Smooth muscle cell (in vitro differentiated cells): ENCODE data around the gene SLC12A4. TPM values are rescaled to one million over a fixed set of nuclear protein-coding genes. Genes with fewer than 3 reads are reported as not detected.

Experiments used
- DNase-seq: peaks from one replicate; lab custom pipeline; 2025; ENCODE audit not compliant: unreplicated experiment; lab: John Stamatoyannopoulos, UW
- H2AFZ ChIP-seq: fragments of 200-600 bp; sonication (generic); 2 replicates; pipeline ENCODE4 v1.6.0; 2016; ENCODE audit warnings: antibody characterized with exemption, low read depth, mild to moderate bottlenecking
- H3F3A ChIP-seq: fragments of 200-600 bp; sonication (generic); 2 replicates; pipeline ENCODE4 v1.6.0; 2017; ENCODE audit warnings: antibody characterized with exemption, low read depth
- H3K27ac ChIP-seq: fragments of 200-600 bp; sonication (generic); 2 replicates; pipeline ENCODE4 v1.5.1; 2016; ENCODE audit warnings: low read depth, mild to moderate bottlenecking
- H3K27me3 ChIP-seq: fragments of 200-600 bp; sonication (generic); 2 replicates; pipeline ENCODE4 v1.6.1; 2016; ENCODE audit warnings: low read depth, mild to moderate bottlenecking
- H3K36me3 ChIP-seq: fragments of 200-600 bp; sonication (generic); 2 replicates; pipeline ENCODE4 v1.5.1; 2016; ENCODE audit warnings: low read depth
- H3K4me1 ChIP-seq: fragments of 200-600 bp; sonication (generic); 2 replicates; pipeline ENCODE4 v1.5.1; 2016; ENCODE audit warnings: low read depth
- H3K4me2 ChIP-seq: fragments of 200-600 bp; sonication (generic); 2 replicates; pipeline ENCODE4 v1.6.0; 2016; ENCODE audit warnings: mild to moderate bottlenecking
- H3K4me3 ChIP-seq: fragments of 200-600 bp; sonication (generic); 2 replicates; pipeline ENCODE4 v1.5.1; 2016; ENCODE audit warnings: mild to moderate bottlenecking
- H3K79me2 ChIP-seq: fragments of 200-600 bp; sonication (generic); 2 replicates; pipeline ENCODE4 v1.6.0; 2016; ENCODE audit warnings: low read depth, mild to moderate bottlenecking
- H3K9ac ChIP-seq: fragments of 200-600 bp; sonication (generic); 2 replicates; pipeline ENCODE4 v1.6.0; 2016; ENCODE audit warnings: low read depth
- H3K9me3 ChIP-seq: fragments of 200-600 bp; sonication (generic); replicated peaks from 2 replicates; pipeline ENCODE4 v1.5.1; 2016; ENCODE audit warnings: low read depth
- H4K20me1 ChIP-seq: fragments of 200-600 bp; sonication (generic); 2 replicates; pipeline ENCODE4 v1.6.0; 2016; ENCODE audit warnings: low read depth
- CTCF ChIP-seq: fragments of 200-600 bp; sonication (generic); IDR thresholded peaks from 2 replicates; pipeline ENCODE4 v1.5.1; 2017; ENCODE audit warnings: borderline replicate concordance, mild to moderate bottlenecking, antibody characterized with exemption; ENCODE audit not compliant: insufficient read depth, poor library complexity, severe bottlenecking
- WGBS: methylation state at CpG from one replicate; pipeline ENCODE4 v1.1.7; 2016; ENCODE audit warnings: low lambda C conversion rate; 5-methylcytosine and 5-hydroxymethylcytosine counted together
- polyA plus RNA-seq: library from polyadenylated mRNA; unstranded; fragments of >200 nt; fragmentation: Nextera tagmentation; extraction: Ambion mirVana; gene quantifications from 2 replicates; pipeline ENCODE4 v1.2.1, GENCODE V29; 2016
- total RNA-seq: library from RNA; depleted of rRNA; stranded (reverse); fragments of >200 nt; gene quantifications from 2 replicates; pipeline ENCODE4 v1.2.3, GENCODE V29; 2014

SLC12A4 gene
- total and polyA plus RNA-seq, 2 experiments from 2014 or later: 47.7 to 92.4 TPM

GRCh38 chr16:67928561-67929364 lies 39.7 kb downstream of the SLC12A4 start:
- WGBS: 57% methylated on average over 16 of the region's 16 CpGs
- Histone ChIP-seq H3K4me2 (no peak overlapping the region), H3K4me3 (no peak overlapping the region), H4K20me1 (peaks cover 60% of the 10 kb centered on the region), H3K9ac (no peak overlapping the region), H3K36me3 (no peaks in the 10 kb centered on the region), H3K27ac (no peak overlapping the region), H3F3A (no peaks in the 10 kb centered on the region), H3K4me1 (no peaks in the 10 kb centered on the region), H2AFZ (no peak overlapping the region), H3K9me3 (no peaks in the 10 kb centered on the region), H3K27me3 (no peaks in the 10 kb centered on the region), H3K79me2 (peaks cover 3% of the 10 kb centered on the region)
- peak; percentile 7 for DNase-seq
- peak; percentile 67 for TF ChIP-seq CTCF

- Histone ChIP-seq H4K20me1 (peaks cover 66% of the 10 kb centered on the region), H3K79me2 (peaks cover 6% of the 10 kb centered on the region), H3K27me3 (no peaks in the 10 kb centered on the region), H3K4me2 (no peak overlapping the region), H3K36me3 (no peaks in the 10 kb centered on the region), H3F3A (no peaks in the 10 kb centered on the region), H3K4me1 (no peaks in the 10 kb centered on the region), H2AFZ (no peak overlapping the region), H3K4me3 (no peak overlapping the region), H3K9me3 (no peaks in the 10 kb centered on the region), H3K27ac (no peak overlapping the region), H3K9ac (no peak overlapping the region)
- 92% methylated on average over 7 of the region's 7 CpGs for WGBS
- no peak for TF ChIP-seq CTCF
- DNase-seq: no peak
These were observed 40.3 kb downstream of the SLC12A4 start for GRCh38 chr16:67928147-67928546.

GRCh38 chr16:67927131-67927941 lies 41.1 kb downstream of the SLC12A4 start:
- Histone ChIP-seq H3K9me3 (no peaks in the 10 kb centered on the region), H3K27ac (no peak overlapping the region), H3K4me3 (no peak overlapping the region), H3F3A (no peaks in the 10 kb centered on the region), H3K27me3 (no peaks in the 10 kb centered on the region), H3K9ac (no peak overlapping the region), H3K4me2 (no peak overlapping the region), H3K36me3 (no peaks in the 10 kb centered on the region), H4K20me1 (peaks cover 74% of the 10 kb centered on the region), H3K79me2 (peaks cover 7% of the 10 kb centered on the region), H3K4me1 (no peaks in the 10 kb centered on the region), H2AFZ (no peak overlapping the region)
- no peak for TF ChIP-seq CTCF
- WGBS: 97% methylated on average over 22 of the region's 22 CpGs
- DNase-seq: no peak
